ENCODE data around the gene FARP2.
"Not testable (repeated sequence)": the region's sequence is repeated elsewhere in the genome, so short reads cannot be mapped to it uniquely, and the experiment has no call there.

FARP2 gene

DNA sequence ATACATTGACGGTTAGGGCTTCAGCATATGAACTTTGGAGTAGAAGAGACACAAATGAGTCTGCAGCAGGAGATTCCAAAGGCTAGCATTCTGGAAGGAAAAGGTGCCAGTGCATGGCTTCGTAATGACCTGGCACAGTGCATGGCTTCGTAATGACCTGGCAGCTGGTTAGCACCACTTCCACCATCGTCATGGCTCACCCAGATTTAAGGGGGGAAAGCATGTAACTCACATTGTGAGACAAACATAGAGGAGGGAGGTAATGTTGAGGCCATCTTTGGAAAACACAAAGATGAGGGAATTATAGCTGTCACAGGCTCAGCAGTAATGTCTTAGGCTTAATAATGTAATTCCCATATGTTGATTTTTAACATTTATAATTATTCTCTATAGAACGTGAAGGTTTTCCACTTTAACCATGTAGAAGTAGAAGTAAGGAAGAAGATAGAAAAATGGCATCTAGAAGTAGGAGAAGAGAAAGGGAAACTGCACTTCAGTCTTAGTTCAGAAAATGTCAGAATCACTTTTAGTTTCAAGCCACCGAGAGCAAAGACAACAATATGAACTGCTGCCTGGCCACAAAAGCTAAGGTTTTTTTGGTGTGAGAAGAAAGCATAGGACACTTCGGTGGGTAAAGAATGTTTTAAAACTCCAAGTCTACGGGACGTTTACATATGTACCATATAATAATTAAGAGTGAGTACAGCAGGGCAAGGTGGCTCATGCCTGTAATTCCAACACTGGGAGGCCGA lies 159.1 kb downstream of the FARP2 start:
- in situ Hi-C loops (cut with HindIII; ENCODE audit: low sequenced_read_pairs), result no loop called here
- DNase-seq (ENCODE audit: low read depth), result no peak
- TF ChIP-seq, protein P1, sequence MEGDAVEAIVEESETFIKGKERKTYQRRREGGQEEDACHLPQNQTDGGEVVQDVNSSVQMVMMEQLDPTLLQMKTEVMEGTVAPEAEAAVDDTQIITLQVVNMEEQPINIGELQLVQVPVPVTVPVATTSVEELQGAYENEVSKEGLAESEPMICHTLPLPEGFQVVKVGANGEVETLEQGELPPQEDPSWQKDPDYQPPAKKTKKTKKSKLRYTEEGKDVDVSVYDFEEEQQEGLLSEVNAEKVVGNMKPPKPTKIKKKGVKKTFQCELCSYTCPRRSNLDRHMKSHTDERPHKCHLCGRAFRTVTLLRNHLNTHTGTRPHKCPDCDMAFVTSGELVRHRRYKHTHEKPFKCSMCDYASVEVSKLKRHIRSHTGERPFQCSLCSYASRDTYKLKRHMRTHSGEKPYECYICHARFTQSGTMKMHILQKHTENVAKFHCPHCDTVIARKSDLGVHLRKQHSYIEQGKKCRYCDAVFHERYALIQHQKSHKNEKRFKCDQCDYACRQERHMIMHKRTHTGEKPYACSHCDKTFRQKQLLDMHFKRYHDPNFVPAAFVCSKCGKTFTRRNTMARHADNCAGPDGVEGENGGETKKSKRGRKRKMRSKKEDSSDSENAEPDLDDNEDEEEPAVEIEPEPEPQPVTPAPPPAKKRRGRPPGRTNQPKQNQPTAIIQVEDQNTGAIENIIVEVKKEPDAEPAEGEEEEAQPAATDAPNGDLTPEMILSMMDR (IDR thresholded peaks at IDR 0.05; ENCODE audit: low read depth, low read length, missing control alignments), result no peak
- no peak overlapping the region for H3K4me3 ChIP-seq (ENCODE audit: low read depth, low read length)

DNA sequence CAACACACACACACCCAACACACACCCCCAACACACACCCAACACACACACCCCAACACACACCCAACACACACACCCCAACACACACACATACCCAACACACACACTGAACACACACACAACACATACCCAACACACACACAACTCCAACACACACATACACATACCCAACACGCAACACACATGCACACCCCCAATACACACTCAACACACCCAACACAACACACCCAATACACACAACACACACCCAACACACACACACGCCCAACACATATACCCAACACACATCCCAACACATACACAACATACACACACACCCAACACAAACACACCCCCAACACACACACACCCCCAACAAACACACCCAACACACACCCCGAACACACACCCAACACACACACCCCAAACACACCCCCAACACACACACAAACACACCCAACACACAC lies 160.5 kb downstream of the FARP2 start:
- no peak overlapping the region for H3K4me3 ChIP-seq (ENCODE audit: low read depth, low read length)
- no peak for DNase-seq (ENCODE audit: low read depth)
- in situ Hi-C loops (cut with HindIII; ENCODE audit: low sequenced_read_pairs), result no loop called here
- TF ChIP-seq, protein P1 (IDR thresholded peaks at IDR 0.05; ENCODE audit: low read depth, low read length, missing control alignments), result no peak

DNA sequence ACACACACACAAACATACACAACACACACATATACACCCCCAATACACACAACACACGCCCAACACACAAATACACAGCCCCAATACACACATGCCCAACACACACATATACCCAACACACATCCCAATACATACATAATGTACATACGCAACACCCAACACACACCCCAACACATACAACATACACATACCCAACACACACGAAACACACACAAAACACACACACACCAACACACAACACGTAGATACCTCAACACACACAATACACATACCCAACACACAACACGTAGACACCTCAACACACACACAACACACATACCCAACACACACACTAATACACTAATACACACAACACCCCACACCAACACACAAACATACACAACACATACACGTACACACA lies 161.2 kb downstream of the FARP2 start:
- in situ Hi-C loops (cut with HindIII; ENCODE audit: low sequenced_read_pairs), result no loop called here
- DNase-seq (ENCODE audit: low read depth), result no peak
- H3K4me3 ChIP-seq (ENCODE audit: low read depth, low read length), result no peak overlapping the region
- TF ChIP-seq, protein P1 (IDR thresholded peaks at IDR 0.05; ENCODE audit: low read depth, low read length, missing control alignments), result no peak

DNA sequence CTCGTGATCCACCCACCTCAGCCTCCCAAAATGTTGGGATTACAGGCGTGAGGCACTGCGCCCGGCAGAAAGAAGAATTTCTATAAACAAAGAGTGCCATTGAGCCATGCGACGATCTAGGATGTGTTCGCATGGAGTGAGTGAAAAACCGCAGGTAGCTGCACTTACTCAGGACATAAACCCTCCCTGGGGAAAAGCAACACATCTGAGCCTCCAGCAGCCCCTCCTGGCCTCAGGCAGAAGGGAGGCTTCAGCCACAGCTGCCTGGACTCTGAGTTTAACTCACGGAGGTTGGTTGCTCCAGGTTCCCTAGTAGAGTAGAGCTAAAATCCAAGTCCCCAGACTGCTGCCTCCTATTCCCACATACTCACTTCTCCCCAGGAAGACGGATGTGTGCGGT lies 163.6 kb downstream of the FARP2 start:
- in situ Hi-C loops (cut with HindIII; ENCODE audit: low sequenced_read_pairs), result no loop called here
- DNase-seq (ENCODE audit: low read depth), result no peak
- TF ChIP-seq, protein P1 (IDR thresholded peaks at IDR 0.05; ENCODE audit: low read depth, low read length, missing control alignments), result no peak
- no peak overlapping the region for H3K4me3 ChIP-seq (ENCODE audit: low read depth, low read length)

DNA sequence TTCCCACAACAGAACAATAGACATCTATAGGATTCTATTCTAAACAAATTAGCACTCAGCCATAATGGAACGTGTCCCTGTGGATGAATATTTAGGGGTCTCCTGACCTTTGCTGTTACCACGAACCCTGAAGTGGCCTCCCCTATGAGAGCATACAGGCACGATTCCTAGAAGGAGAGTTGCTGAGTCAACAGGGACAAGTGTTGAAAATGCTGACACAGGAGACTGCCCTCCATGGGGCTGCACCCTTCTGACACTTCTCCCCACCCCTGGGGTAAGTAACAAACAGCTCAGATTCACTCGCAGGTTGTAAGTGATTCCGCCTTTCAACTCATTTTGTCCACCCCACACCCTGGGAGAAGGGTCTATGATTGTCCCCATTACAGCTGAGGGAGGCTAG lies 166.4 kb downstream of the FARP2 start:
- in situ Hi-C loops (cut with HindIII; ENCODE audit: low sequenced_read_pairs), result no loop called here
- no peak overlapping the region for H3K4me3 ChIP-seq (ENCODE audit: low read depth, low read length)
- no peak for DNase-seq (ENCODE audit: low read depth)
- TF ChIP-seq, protein P1 (IDR thresholded peaks at IDR 0.05; ENCODE audit: low read depth, low read length, missing control alignments), result no peak

DNA sequence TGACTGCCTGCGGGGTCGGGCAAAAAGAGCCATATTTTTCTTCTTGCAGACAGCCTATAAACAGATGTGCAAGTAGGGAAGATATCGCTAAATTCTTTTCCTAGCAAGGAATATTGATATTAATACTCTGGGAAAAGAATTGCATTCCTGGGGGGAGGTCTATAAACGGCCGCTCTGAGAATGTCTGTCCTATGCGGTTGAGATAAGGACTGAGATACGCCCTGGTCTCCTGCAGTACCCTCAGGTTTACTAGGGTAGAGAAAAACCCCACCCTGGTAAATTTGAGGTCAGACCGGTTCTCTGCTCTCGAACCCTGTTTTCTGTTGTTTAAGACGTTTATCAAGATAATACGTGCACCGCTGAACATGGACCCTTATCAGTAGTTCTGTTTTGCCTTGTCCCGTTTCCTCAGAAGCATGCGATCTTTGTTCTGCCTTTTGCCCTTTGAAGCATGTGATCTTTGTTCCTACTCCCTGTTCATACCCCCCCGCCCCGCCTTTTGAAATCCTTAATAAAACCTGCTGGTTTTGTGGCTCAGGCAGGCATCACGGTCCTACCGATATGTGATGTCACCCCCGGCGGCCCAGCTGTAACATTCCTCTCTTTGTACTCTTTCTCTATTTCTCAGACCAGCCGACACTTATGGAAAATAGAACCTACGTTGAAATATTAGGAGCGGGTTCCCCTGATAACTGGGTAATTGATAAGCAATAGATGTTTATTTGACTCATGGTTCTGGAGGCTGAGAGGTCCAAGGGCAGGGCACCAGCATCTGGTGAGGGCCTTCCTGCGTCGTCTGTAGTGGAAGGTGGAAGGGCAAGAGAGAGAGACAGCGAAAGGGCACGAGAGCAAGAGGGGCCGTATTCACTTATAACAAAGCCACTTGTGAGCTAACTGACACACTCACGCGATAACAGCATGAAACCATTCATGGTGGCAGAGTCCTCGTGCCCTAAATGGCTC lies 170.0 kb downstream of the FARP2 start:
- DNase-seq (ENCODE audit: low read depth); H3K4me3 ChIP-seq (ENCODE audit: low read depth, low read length); in situ Hi-C loops (cut with HindIII; ENCODE audit: low sequenced_read_pairs): not testable (repeated sequence)

All from astrocyte of the cerebellum (primary cell).